Adrenal gland (tissue), 12 donors: Measurements from ENCODE around the gene AMFR. TPM values are rescaled to one million over a fixed set of nuclear protein-coding genes. Genes with fewer than 3 reads are reported as not detected.

ENCODE experiments used
- DNase-seq, 7 donors: peaks; one replicate each; pipeline ENCODE4 v3.0.0-alpha.2; 2019 to 2020
- H3K27ac ChIP-seq, 5 donors: fragments of 200-600 bp; sonication (generic) in 4 of 5; 1 replicate in 3 of 5; 2 replicates in 2 of 5; pipeline versions ENCODE4 v1.5.1 to v1.8.0; 2016 to 2020; ENCODE audit warnings: mild to moderate bottlenecking in 1 of 5
- H3K27me3 ChIP-seq: fragments of 200-600 bp; 2 replicates; pipeline ENCODE4 v1.8.0; 2021
- H3K36me3 ChIP-seq, 2 donors: fragments of 200-600 bp; replicated peaks in 1 of 2; 1 replicate in 1 of 2; 2 replicates in 1 of 2; pipeline versions ENCODE4 v1.5.1 to v1.8.0; 2018 to 2022
- H3K4me1 ChIP-seq, 2 donors: fragments of 200-600 bp; replicated peaks in 1 of 2; 1 replicate in 1 of 2; 2 replicates in 1 of 2; pipeline versions ENCODE4 v1.5.1 to v1.8.0; 2018 to 2021
- H3K4me3 ChIP-seq, 4 donors: fragments of 200-600 bp; sonication (generic) in 3 of 4; one replicate each; pipeline ENCODE4 v1.5.1; 2016 to 2018
- H3K9me3 ChIP-seq, 3 donors: fragments of 200-600 bp; sonication (generic) in 1 of 3; replicated peaks in 1 of 3; 1 replicate in 2 of 3; 2 replicates in 1 of 3; pipeline versions ENCODE4 v1.5.1 to v1.8.0; 2016 to 2021
- POLR2A ChIP-seq, 2 donors: fragments of 450-650 bp; IDR thresholded peaks; one replicate each; pipeline ENCODE4 v1.6.1; 2017; ENCODE audit warnings: antibody characterized with exemption in 2 of 2, mild to moderate bottlenecking in 2 of 2, moderate library complexity in 1 of 2
- WGBS, 4 donors: extraction: QIAGEN DNeasy Blood & Tissue Kit in 2 of 4; methylation state at CpG; one replicate each; pipeline versions ENCODE4 v1.1.5 to v1.1.7; 2013 to 2017; 5-methylcytosine and 5-hydroxymethylcytosine counted together
- intact Hi-C, 2 donors: fragments of 100-400 bp; cut with DNase I; formaldehyde crosslinking; loops; one replicate each; pipeline versions ENCODE4 v1.14.1 to v1.15.0; 2022 to 2023
- polyA plus RNA-seq, 3 donors: library from polyadenylated mRNA; stranded (reverse); fragments of 200-250 nt in 2 of 3; fragments of 350-450 nt in 1 of 3; fragmentation: Illumina TruSeq in 1 of 3; extraction: RNeasy Lipid Tissue Mini Kit (QIAGEN cat#74804) in 1 of 3; gene quantifications; one replicate each; pipeline ENCODE4 v1.2.3, GENCODE V29; 2013 to 2014
- total RNA-seq, 9 donors: library from RNA; depleted of rRNA in 4 of 9; stranded (reverse); fragments of >200 nt in 4 of 9; fragments of 120-200 nt in 1 of 9; fragmentation: NEBNext Ultra II Directional in 1 of 9; extraction: Animal tissue kit (Norgen Biotek cat#: 25700) in 1 of 9; gene quantifications; one replicate each; pipeline versions ENCODE4 v1.1.0 to v1.2.4, GENCODE V29; 2013 to 2023
- TF ChIP-seq, protein P1 (sequence below), 6 experiments: fragments of 450-650 bp in 4 of 6; fragments of 200-600 bp in 2 of 6; sonication (generic) in 1 of 6; IDR thresholded peaks; 1 replicate in 5 of 6; 2 replicates in 1 of 6; pipeline versions ENCODE4 v1.5.1 to v1.8.0; 2016 to 2021; ENCODE audit warnings: antibody characterized with exemption in 6 of 6, mild to moderate bottlenecking in 2 of 6, moderate library complexity in 1 of 6
- donor health status: healthy with polysubstance abuse.
- donor health status: Bipolar disorder and iron deficiency.
- donor health status: DM: yes; HTN: yes; CAD: no.
- donor health status: DM: no; HTN: no; CAD: no.
- donor health status: DM: no; HTN: no; CAD: no.
- donor health status: DM: yes; HTN: yes; CAD: no.

Gene AMFR
- total and polyA plus RNA-seq, 12 donors: 40.3 to 346 (median 206) TPM

DNA sequence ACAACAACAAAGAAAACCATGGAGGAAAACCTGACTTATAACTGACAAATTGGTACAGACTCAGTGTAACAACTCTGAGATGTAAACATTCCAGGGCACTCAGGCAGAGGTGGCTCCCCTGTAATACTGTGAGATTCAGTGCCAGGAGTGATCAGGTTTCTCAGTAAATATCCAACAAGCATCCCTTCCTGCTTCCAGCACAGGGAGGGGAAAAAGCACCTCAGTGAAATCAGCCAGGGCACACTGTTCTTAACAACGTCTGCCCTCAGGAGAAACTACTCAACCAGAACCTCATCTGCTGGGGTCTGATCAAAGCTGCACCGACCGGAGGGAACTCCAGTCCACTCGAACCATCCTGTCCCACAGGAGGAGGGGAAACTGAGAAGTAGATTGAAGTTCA lies 52.3 kb downstream of the AMFR start:
- no peak overlapping the region for H3K27ac ChIP-seq
- DNase-seq: no peak
- H3K36me3 ChIP-seq: peaks cover 0 to 17% of the 10 kb centered on the region in 2 donors
- peaks cover 9 to 22% of the 10 kb centered on the region in 2 donors for H3K4me1 ChIP-seq
- no peaks in the 10 kb centered on the region for H3K27me3 ChIP-seq
- H3K9me3 ChIP-seq: no peaks in the 10 kb centered on the region
- intact Hi-C loops: no loop called here
- 86 to 93% (median 89%) methylated on average over 4 of the region's 4 CpGs for WGBS, 4 donors
- TF ChIP-seq POLR2A (IDR thresholded peaks at IDR 0.05): no peak
- TF ChIP-seq, protein P1, sequence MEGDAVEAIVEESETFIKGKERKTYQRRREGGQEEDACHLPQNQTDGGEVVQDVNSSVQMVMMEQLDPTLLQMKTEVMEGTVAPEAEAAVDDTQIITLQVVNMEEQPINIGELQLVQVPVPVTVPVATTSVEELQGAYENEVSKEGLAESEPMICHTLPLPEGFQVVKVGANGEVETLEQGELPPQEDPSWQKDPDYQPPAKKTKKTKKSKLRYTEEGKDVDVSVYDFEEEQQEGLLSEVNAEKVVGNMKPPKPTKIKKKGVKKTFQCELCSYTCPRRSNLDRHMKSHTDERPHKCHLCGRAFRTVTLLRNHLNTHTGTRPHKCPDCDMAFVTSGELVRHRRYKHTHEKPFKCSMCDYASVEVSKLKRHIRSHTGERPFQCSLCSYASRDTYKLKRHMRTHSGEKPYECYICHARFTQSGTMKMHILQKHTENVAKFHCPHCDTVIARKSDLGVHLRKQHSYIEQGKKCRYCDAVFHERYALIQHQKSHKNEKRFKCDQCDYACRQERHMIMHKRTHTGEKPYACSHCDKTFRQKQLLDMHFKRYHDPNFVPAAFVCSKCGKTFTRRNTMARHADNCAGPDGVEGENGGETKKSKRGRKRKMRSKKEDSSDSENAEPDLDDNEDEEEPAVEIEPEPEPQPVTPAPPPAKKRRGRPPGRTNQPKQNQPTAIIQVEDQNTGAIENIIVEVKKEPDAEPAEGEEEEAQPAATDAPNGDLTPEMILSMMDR (IDR thresholded peaks at IDR 0.05): no peak
- no peak overlapping the region for H3K4me3 ChIP-seq

DNA sequence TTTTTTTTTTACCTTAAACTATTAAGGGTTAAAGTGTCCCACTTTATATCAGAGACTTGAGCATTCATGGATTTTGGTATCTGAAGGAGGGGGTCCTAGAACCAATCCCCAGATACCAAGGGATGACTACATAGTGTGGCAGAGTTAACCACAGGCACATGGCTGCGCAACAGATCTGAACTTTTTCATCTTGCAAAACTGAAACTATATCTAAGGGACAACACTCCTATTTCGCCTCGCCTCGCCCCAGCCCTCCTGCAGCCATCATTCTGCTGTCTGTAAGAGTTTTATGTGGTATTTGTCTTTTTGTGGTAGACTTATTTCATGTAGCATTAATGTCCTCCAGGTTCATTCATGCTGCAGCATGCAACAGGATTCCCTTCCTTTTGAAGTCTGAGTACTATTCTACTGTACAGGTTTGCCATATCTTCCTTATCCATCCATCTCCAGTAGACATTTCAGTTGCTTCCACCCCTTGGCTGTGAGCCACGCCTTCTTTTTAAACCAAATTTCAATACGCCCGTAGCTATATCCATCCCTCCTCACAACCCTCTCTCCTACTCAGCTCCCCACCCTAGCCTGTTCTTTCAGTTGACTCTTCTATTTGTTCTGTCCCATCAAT lies 53.2 kb downstream of the AMFR start:
- intact Hi-C loops: no loop called here
- TF ChIP-seq, protein P1 (IDR thresholded peaks at IDR 0.05): no peak
- TF ChIP-seq POLR2A (IDR thresholded peaks at IDR 0.05): no peak
- no peaks in the 10 kb centered on the region for H3K27me3 ChIP-seq
- H3K4me3 ChIP-seq: no peak overlapping the region
- H3K4me1 ChIP-seq: peaks cover 9 to 22% of the 10 kb centered on the region in 2 donors
- H3K36me3 ChIP-seq: peaks cover 0 to 24% of the 10 kb centered on the region in 2 donors
- no peaks in the 10 kb centered on the region for H3K9me3 ChIP-seq
- peak in 1 of 7 donors; percentile 15 for DNase-seq
- 92 to 95% (median 94%) methylated on average over 7 of the region's 7 CpGs for WGBS, 4 donors
- peak overlapping the region in 1 of 5 donors; percentile 13 for H3K27ac ChIP-seq

DNA sequence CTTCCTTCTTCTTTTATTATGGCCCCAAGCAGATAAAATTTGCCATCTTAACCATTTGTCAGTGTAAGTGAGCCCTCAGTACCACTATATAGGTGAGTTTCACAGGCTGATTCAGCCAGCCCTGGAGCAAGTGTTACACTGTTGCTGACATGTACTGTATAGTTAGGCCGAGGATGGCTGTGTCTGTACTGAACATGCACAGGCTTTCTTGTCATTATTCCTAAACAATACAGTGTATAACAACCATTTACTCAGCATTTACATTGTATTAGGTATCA lies 53.7 kb downstream of the AMFR start:
- WGBS, 4 donors: 67 to 100% (median 85%) methylated on average over 1 of the region's 1 CpG
- peaks cover 9 to 22% of the 10 kb centered on the region in 2 donors for H3K4me1 ChIP-seq
- H3K9me3 ChIP-seq: no peaks in the 10 kb centered on the region
- peak overlapping the region in 3 of 5 donors; percentile 49 to 78 (median 57) for H3K27ac ChIP-seq
- H3K27me3 ChIP-seq: no peaks in the 10 kb centered on the region
- TF ChIP-seq, protein P1 (IDR thresholded peaks at IDR 0.05): no peak
- TF ChIP-seq POLR2A (IDR thresholded peaks at IDR 0.05): no peak
- H3K4me3 ChIP-seq: no peak overlapping the region
- peaks cover 0 to 29% of the 10 kb centered on the region in 2 donors for H3K36me3 ChIP-seq
- intact Hi-C loops: no loop called here
- no peak for DNase-seq

DNA sequence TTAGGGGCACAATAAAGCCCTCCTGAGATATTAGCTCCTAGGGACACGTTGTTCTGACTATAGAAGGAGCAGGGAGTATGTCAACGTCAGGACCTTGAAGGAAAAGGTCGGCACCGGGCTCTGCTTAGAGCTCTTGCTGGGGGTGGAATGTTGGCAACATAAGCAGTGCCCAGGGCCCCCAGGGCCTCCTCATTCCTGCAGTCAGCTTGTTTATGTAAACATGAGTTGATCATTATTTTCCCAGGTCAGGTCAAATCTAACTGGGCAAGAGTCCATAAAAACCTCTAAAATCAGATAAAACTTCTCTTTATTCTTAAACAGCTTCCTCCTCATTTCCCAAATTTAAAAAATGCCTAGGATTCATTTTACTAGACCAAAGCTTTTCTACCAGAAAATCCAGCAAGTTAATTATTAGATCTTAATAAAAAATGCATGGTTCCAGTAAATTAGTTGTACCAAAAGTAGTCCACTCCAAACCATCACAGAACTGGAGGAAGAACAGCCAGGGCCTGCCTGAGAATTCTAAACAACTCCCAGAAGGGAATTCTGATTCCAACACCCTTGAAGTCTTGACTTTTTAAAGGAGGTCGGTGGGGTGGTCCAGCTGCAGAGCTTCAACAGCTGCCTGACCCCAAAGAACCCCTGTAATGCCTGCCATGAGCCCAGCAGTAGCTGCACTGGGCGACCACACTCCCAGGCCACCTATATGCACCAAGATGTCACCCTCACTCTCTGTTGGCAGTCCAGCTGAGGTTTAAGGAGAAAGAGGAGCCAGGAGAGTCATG lies 54.3 kb downstream of the AMFR start:
- H3K36me3 ChIP-seq: peaks cover 0 to 32% of the 10 kb centered on the region in 2 donors
- TF ChIP-seq, protein P1 (IDR thresholded peaks at IDR 0.05): no peak
- no peak for TF ChIP-seq POLR2A (IDR thresholded peaks at IDR 0.05)
- peak overlapping the region in 4 of 5 donors; percentile 49 to 78 (median 53) for H3K27ac ChIP-seq
- no peaks in the 10 kb centered on the region for H3K9me3 ChIP-seq
- H3K27me3 ChIP-seq: no peaks in the 10 kb centered on the region
- WGBS, 4 donors: 27 to 38% (median 34%) methylated on average over 6 of the region's 6 CpGs
- peak in 6 of 7 donors; percentile 54 to 80 (median 74) for DNase-seq
- H3K4me1 ChIP-seq: peaks cover 9 to 22% of the 10 kb centered on the region in 2 donors
- no peak overlapping the region for H3K4me3 ChIP-seq
- intact Hi-C loops: no loop called here
